SK-N-SH (cell line): ENCODE data around the gene QKI. TPM values are rescaled to one million over a fixed set of nuclear protein-coding genes. Genes with fewer than 3 reads are reported as not detected.

Experiments used
- CTCF ChIA-PET: fragments of 300-600, 350-600 bp; formaldehyde crosslinking; extraction: SDS; loops from one replicate; lab custom pipeline; 2021; lab: Yijun Ruan, JAX
- POLR2A ChIA-PET: fragments of 350-600 bp; sonication (Branson Sonifier 250); formaldehyde crosslinking; extraction: SDS; loops from one replicate; lab custom pipeline; 2020; ENCODE audit warnings: antibody characterized with exemption, inconsistent platforms; lab: Yijun Ruan, JAX
- DNase-seq: peaks from one replicate; pipeline ENCODE4 v3.0.0; 2012
- H2AFZ ChIP-seq: fragments of 200-600 bp; sonication (generic); 2 replicates; pipeline ENCODE4 v1.8.1; 2016; ENCODE audit warnings: antibody characterized with exemption, mild to moderate bottlenecking, low read depth
- H3F3A ChIP-seq: fragments of 200-600 bp; sonication (generic); replicated peaks from 2 replicates; pipeline ENCODE3; 2016; ENCODE audit warnings: antibody characterized with exemption, mild to moderate bottlenecking; ENCODE audit not compliant: insufficient read depth
- H3K27ac ChIP-seq, 2 experiments: fragments of 200-500 bp in 1 of 2; fragments of 200-600 bp in 1 of 2; sonication (Bioruptor generic) in 1 of 2; sonication (generic), shearing (Covaris generic) in 1 of 2; 2 replicates each; pipeline versions ENCODE4 v1.5.1 to v1.6.1; 2014 to 2016; ENCODE audit warnings: low read depth in 2 of 2, inconsistent platforms in 1 of 2, low read length in 1 of 2, mild to moderate bottlenecking in 1 of 2, mixed read lengths in 1 of 2
- H3K27me3 ChIP-seq: fragments of 200-600 bp; sonication (generic), shearing (Covaris generic); 2 replicates; pipeline ENCODE4 v1.6.1; 2016; ENCODE audit warnings: mixed run types; ENCODE audit not compliant: insufficient read depth
- H3K36me3 ChIP-seq, 2 experiments: fragments of 200-500 bp in 1 of 2; fragments of 200-600 bp in 1 of 2; sonication (Bioruptor generic) in 1 of 2; sonication (generic) in 1 of 2; replicated peaks in 1 of 2; 2 replicates each; pipeline versions ENCODE3 to v1.5.1; 2014 to 2016; ENCODE audit warnings: low read length in 1 of 2, mild to moderate bottlenecking in 1 of 2; ENCODE audit not compliant: insufficient read depth in 2 of 2, control insufficient read depth in 1 of 2
- H3K4me1 ChIP-seq, 2 experiments: fragments of 200-500 bp in 1 of 2; fragments of 200-600 bp in 1 of 2; sonication (Bioruptor generic) in 1 of 2; sonication (generic), shearing (Covaris generic) in 1 of 2; 2 replicates each; pipeline versions ENCODE4 v1.5.1 to v1.6.1; 2014 to 2016; ENCODE audit warnings: low read depth in 1 of 2, low read length in 1 of 2, mixed run types in 1 of 2; ENCODE audit not compliant: insufficient read depth in 2 of 2, control insufficient read depth in 1 of 2
- H3K4me2 ChIP-seq: fragments of 200-600 bp; sonication (generic), shearing (Covaris generic); 2 replicates; pipeline ENCODE4 v1.6.1; 2017; ENCODE audit warnings: mixed run types
- H3K4me3 ChIP-seq, 2 experiments: fragments of 200-500 bp in 1 of 2; fragments of 200-600 bp in 1 of 2; sonication (Bioruptor generic) in 1 of 2; sonication (generic), shearing (Covaris generic) in 1 of 2; 2 replicates each; pipeline versions ENCODE4 v1.5.1 to v1.8.1; 2014 to 2016; ENCODE audit warnings: low read depth in 2 of 2, inconsistent platforms in 1 of 2, low read length in 1 of 2, mild to moderate bottlenecking in 1 of 2, mixed read lengths in 1 of 2, moderate library complexity in 1 of 2
- H3K79me2 ChIP-seq: fragments of 200-600 bp; sonication (generic); 2 replicates; pipeline ENCODE4 v1.8.1; 2017; ENCODE audit warnings: mild to moderate bottlenecking; ENCODE audit not compliant: insufficient read depth
- H3K9ac ChIP-seq: fragments of 200-600 bp; sonication (generic); 2 replicates; pipeline ENCODE4 v1.6.1; 2017; ENCODE audit warnings: mixed run types
- H3K9me2 ChIP-seq: fragments of 200-600 bp; sonication (generic); 2 replicates; pipeline ENCODE4 v1.6.1; 2017; ENCODE audit warnings: mixed run types
- H3K9me3 ChIP-seq: fragments of 200-600 bp; sonication (generic); 2 replicates; pipeline ENCODE4 v1.6.1; 2017; ENCODE audit warnings: mixed run types, mild to moderate bottlenecking, moderate library complexity
- H4K20me1 ChIP-seq: fragments of 200-600 bp; sonication (generic); 2 replicates; pipeline ENCODE4 v1.6.1; 2017; ENCODE audit warnings: mild to moderate bottlenecking, mixed run types; ENCODE audit not compliant: insufficient read depth
- CTCF ChIP-seq: fragments of 200-600 bp; sonication (generic); IDR thresholded peaks from 2 replicates; pipeline ENCODE4 v1.6.1; 2017; ENCODE audit warnings: antibody characterized with exemption, mild to moderate bottlenecking, moderate library complexity
- ELF1 ChIP-seq: IDR thresholded peaks from 2 replicates; pipeline ENCODE4 v1.4.0; 2012
- EP300 ChIP-seq, 2 experiments: IDR thresholded peaks; 2 replicates each; pipeline versions ENCODE4 v1.4.0 to v1.6.1; 2012; ENCODE audit warnings: borderline replicate concordance in 1 of 2, low read depth in 1 of 2, low read length in 1 of 2
- FOSL2 ChIP-seq: IDR thresholded peaks from 2 replicates; pipeline ENCODE4 v1.4.0; 2012; ENCODE audit warnings: low read depth, mild to moderate bottlenecking, moderate library complexity, borderline replicate concordance
- FOXJ3 ChIP-seq: sonication (generic); formaldehyde crosslinking; IDR thresholded peaks from 2 replicates; pipeline ENCODE4 v1.5.1; 2020; ENCODE audit warnings: mild to moderate bottlenecking, missing genetic modification reagents
- FOXM1 ChIP-seq: IDR thresholded peaks from 2 replicates; pipeline ENCODE4 v1.4.0; 2012; ENCODE audit warnings: low read depth, mild to moderate bottlenecking
- MEF2A ChIP-seq: IDR thresholded peaks from 2 replicates; pipeline ENCODE4 v1.4.0; 2012; ENCODE audit warnings: low read depth, borderline replicate concordance
- NRF1 ChIP-seq: IDR thresholded peaks from 2 replicates; pipeline ENCODE4 v1.6.1; 2012; ENCODE audit warnings: low read depth, mild to moderate bottlenecking, low read length
- RAD21 ChIP-seq: IDR thresholded peaks from 2 replicates; pipeline ENCODE4 v1.6.1; 2012; ENCODE audit warnings: mild to moderate bottlenecking, low read length
- RCOR1 ChIP-seq: fragments of 150-350 bp; IDR thresholded peaks from 2 replicates; pipeline ENCODE4 v1.6.1; 2017; ENCODE audit warnings: antibody characterized with exemption, low read length
- REST ChIP-seq: IDR thresholded peaks from 2 replicates; pipeline ENCODE4 v1.6.1; 2012; ENCODE audit warnings: mild to moderate bottlenecking, low read depth, low read length, moderate library complexity
- RXRA ChIP-seq: IDR thresholded peaks from 2 replicates; pipeline ENCODE4 v1.4.0; 2012; ENCODE audit warnings: low read depth, mild to moderate bottlenecking, borderline replicate concordance
- SIN3A ChIP-seq: IDR thresholded peaks from 2 replicates; pipeline ENCODE4 v1.6.1; 2012; ENCODE audit warnings: low read depth, mild to moderate bottlenecking, low read length, moderate library complexity, borderline replicate concordance
- TEAD4 ChIP-seq: IDR thresholded peaks from 2 replicates; pipeline ENCODE4 v1.4.0; 2012; ENCODE audit warnings: mild to moderate bottlenecking, borderline replicate concordance; ENCODE audit not compliant: insufficient read depth
- YY1 ChIP-seq: IDR thresholded peaks from 2 replicates; pipeline ENCODE4 v1.4.0; 2012; ENCODE audit warnings: low read depth, mild to moderate bottlenecking
- WGBS: methylation state at CpG from one replicate; pipeline ENCODE4 v1.1.6; 2017; ENCODE audit warnings: low lambda C conversion rate; 5-methylcytosine and 5-hydroxymethylcytosine counted together
- polyA plus RNA-seq, 3 experiments: library from polyadenylated mRNA; depleted of rRNA; stranded (reverse); fragments of >200 nt; gene quantifications; 2 replicates each; pipeline ENCODE4 v1.2.3, GENCODE V29; 2012
- TF ChIP-seq, protein P1 (sequence below): fragments of 150-350 bp; IDR thresholded peaks from 2 replicates; pipeline ENCODE4 v1.6.1; 2017; ENCODE audit warnings: antibody characterized with exemption, low read length, low read depth, borderline replicate concordance
- TF ChIP-seq, protein P2 (sequence below): IDR thresholded peaks from 2 replicates; pipeline ENCODE4; 2012

QKI gene
- polyA plus RNA-seq, 1 of the 3 experiments (the other 2 are of a cell fraction): 51.1 TPM

DNA sequence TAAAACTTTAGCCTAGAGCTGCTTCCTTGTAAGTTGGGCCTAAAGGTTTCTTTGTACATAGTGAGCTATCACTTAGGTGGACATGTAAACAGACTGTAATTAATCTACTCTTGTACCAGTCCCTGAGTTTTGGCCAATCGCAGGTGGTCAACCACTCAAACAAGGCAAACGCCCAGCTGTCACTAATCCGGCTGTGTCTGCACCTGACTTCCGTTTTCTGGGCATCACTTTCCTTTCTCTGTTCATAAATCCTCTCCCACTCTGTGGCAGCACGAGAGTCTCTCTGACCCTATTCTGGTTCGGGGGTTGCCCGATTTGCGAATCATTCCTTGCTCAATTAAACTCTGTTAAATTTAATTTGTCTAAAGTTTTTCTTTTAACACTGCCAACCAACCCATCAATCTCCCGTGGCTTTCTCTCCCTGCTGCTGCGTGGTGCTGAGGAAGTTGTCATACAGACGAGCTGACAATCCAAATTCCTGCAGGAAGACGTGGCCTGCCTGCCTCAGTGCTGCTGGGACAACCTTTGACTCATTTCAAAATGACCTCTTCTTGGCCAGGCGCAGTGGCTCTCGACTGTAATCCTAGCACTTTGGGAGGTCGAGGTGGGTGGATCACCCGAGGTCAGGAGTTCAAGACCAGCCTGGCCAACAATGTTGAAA, 206.3 kb downstream of the QKI start (continued):
- TF ChIP-seq REST (no peak), FOSL2 (no peak), FOXJ3 (CRISPR knock-in tag) (no peak), FOXM1 (no peak), ELF1 (no peak), MEF2A (no peak)
- TF ChIP-seq, all 33 proteins: peak for 0

DNA sequence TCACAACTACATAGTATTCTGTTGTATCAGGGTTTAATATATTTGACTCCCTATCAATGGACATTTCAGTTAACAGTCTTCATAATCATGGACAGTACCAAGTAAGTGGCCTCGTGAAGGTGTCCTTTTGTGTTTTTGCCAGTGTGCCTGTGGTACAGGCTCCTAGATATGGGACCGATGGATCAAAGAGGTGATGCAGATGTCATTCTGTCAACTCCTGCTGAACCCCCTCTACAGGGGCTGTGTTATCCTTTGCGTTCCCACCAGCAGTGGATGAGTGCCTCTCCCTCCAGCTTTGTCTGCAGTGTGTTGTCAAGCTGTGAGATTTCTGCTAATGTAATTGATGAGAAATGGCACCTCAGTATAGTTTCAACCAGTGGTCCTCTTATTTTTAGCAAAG, 210.7 kb downstream of the QKI start:
- H3K79me2 ChIP-seq: no peaks in the 10 kb centered on the region
- no peak overlapping the region for H3K27ac ChIP-seq
- H3K9ac ChIP-seq: no peak overlapping the region
- no peaks in the 10 kb centered on the region for H3K4me1 ChIP-seq
- no peaks in the 10 kb centered on the region for H3K36me3 ChIP-seq
- POLR2A ChIA-PET: no interaction called here
- H3K9me3 ChIP-seq: no peaks in the 10 kb centered on the region
- TF ChIP-seq FOSL2 (no peak), SIN3A (no peak), EP300 (IDR thresholded peaks at IDR 0.05; ENCODE audit: borderline replicate concordance in 1 of 2, low read depth in 1 of 2, low read length in 1 of 2) (no peak), CTCF (no peak), TEAD4 (no peak), RAD21 (no peak), FOXM1 (no peak), RCOR1 (no peak), YY1 (no peak), NRF1 (no peak), RXRA (no peak)
- TF ChIP-seq, protein P1, sequence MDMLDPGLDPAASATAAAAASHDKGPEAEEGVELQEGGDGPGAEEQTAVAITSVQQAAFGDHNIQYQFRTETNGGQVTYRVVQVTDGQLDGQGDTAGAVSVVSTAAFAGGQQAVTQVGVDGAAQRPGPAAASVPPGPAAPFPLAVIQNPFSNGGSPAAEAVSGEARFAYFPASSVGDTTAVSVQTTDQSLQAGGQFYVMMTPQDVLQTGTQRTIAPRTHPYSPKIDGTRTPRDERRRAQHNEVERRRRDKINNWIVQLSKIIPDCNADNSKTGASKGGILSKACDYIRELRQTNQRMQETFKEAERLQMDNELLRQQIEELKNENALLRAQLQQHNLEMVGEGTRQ: no peak
- TF ChIP-seq, protein P2, sequence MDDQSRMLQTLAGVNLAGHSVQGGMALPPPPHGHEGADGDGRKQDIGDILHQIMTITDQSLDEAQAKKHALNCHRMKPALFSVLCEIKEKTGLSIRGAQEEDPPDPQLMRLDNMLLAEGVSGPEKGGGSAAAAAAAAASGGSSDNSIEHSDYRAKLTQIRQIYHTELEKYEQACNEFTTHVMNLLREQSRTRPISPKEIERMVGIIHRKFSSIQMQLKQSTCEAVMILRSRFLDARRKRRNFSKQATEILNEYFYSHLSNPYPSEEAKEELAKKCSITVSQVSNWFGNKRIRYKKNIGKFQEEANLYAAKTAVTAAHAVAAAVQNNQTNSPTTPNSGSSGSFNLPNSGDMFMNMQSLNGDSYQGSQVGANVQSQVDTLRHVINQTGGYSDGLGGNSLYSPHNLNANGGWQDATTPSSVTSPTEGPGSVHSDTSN: no peak
- H3K4me2 ChIP-seq: no peak overlapping the region
- no peak overlapping the region for H2AFZ ChIP-seq
- H3K4me3 ChIP-seq: no peak overlapping the region
- H3F3A ChIP-seq: no peaks in the 10 kb centered on the region
- no peak for DNase-seq
- WGBS: 50% methylated on average over 2 of the region's 3 CpGs
- H4K20me1 ChIP-seq: no peaks in the 10 kb centered on the region
- H3K27me3 ChIP-seq: no peaks in the 10 kb centered on the region
- CTCF ChIA-PET: no interaction called here
- no peaks in the 10 kb centered on the region for H3K9me2 ChIP-seq
